ENCODE data around the gene CFAP299.
"Not testable (repeated sequence)": the region's sequence is repeated elsewhere in the genome, so short reads cannot be mapped to it uniquely, and the experiment has no call there.

The CFAP299 gene

DNA sequence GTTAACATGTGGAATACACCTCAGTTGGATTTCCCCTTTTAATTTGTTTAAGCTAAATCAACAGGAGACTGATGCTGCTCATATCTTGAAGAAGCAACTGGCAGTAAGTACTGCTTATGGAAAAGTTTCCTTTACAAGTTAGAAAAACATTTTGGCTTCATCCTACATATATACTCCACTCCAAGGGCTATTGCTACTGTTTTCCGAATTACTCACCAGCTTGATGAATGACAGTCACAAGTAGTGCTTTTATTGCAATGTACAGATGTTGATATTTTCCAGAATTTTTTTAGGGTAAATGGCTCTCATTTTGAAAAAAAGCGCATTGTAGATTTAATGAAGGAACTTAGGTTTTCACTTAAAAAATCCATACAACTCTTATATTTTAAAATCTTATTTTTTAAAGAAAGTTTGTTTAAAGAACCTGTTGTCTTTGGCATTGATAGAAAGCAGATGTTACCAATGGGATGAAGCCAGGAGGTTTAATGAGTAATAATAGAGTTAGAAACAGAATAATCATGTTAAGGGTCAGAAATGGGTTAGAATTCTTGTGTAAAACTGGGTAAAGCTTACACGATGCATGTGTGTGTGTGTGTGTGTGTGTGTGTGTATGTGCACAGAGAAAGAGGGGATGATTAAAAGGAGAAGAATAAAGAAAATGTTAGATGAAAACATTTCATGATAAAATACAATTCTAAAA is 272.9 kb downstream of the CFAP299 start:
- DNase-seq (ENCODE audit: low read depth in 2 of 2), result no peak

DNA sequence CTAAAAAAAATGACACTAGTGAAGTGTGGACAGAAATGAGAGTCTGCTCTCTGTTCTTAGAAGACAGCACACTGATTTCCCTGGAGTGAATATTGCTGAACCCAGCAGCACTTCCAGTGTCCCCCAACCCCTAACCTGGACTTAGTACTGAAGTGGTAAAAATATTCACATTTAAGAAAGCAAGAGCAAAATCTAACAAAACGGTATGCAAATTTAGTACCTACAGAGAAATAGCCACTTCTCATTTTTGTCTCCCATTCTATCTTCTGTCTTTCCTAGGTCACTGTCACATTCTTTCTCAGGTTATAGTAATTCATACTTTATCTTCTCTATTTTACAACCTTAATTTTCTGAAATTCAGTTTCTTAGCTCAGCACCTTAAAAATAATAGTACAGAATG is 274.7 kb downstream of the CFAP299 start:
- no peak for DNase-seq (ENCODE audit: low read depth in 2 of 2)

DNA sequence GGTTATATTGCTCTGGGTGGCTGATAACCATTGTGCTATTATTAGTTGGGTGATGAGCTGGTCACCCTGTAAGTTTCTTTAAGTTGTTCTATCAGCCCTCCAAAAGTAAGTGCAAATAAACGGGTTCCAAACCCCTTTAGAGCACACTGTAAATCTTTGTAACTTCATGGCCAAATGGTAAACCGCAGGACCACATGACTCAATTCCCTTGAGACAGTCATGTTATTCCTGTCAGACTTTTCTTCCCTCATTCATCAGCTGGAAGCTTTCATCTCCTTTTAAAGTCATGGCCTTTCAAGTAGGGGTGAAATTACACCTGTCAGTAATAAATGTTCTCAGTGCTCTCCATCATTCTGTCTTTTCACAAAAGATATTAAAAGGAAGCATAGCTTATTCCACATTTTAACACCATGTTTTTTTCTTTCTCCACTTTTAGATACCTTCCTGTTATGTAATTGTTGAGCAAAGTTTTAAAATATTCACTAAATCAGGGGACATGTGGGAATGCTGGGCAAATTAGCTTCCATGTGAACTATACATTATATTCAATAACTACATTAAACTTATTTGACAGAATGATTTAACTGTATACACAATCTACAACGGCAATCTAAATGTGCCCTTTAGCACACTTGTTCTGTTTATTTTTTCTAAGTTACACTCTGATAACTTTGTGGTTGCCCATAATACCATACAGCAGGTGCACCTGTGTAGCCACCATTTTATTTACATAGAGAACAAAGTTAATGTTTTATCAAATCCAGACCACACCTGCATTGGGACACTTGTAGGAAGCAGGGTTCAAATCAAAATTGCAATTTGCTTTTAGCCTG is 275.5 kb downstream of the CFAP299 start:
- no peak for DNase-seq (ENCODE audit: low read depth in 2 of 2)

DNA sequence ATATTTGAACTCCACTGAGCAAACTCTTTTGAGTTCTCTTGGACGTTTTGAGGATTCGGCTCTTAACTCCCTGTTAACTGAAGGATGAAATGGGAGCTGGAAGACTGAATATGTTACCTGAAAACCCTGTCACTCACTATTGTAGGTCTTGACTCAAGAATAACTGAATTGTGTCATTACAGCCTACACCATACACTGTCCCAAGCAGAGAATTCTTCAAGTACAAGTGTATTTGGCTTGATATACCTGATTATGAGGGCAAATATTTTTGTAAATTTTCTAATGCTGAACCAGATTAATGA is 276.1 kb downstream of the CFAP299 start:
- no peak for DNase-seq (ENCODE audit: low read depth in 2 of 2)

DNA sequence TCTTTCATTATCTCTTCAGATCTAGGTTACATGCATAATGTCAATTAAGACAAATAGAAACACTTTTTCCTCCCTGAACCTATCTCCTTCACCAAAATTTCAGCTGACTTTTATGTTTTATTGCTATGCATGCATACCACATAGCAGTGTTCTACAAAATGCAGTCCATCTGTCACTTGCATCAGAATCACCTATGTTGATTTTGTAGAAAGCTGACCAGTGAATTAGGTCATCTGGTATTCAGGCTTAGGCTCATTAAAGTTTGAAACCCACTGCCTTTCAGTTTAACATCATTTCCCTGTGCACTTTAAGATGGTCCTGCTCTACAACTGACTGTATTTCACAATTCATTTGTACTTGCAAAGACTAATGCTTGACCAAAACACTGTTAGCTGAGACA is 277.9 kb downstream of the CFAP299 start:
- DNase-seq (ENCODE audit: low read depth in 2 of 2), result no peak

DNA sequence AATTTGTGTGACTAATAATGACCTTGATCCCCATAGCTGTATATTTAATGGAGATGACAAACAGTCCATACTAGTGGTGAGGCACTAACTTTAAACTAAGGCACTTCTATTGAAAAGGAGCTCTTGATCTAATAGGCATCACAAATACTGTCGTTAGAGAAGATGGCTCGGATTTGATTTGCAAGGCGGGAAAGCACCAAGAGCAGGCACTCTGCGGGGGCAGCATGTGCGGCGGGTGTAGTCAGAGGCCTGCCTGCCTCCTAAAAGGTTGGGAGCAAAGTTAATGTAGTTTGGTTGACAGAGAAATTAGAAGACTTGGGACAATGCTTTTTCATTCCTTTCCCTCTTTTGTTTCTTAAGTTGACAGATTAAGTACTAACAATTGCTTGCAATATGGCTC is 278.8 kb downstream of the CFAP299 start:
- no peak for DNase-seq (ENCODE audit: low read depth in 2 of 2)

DNA sequence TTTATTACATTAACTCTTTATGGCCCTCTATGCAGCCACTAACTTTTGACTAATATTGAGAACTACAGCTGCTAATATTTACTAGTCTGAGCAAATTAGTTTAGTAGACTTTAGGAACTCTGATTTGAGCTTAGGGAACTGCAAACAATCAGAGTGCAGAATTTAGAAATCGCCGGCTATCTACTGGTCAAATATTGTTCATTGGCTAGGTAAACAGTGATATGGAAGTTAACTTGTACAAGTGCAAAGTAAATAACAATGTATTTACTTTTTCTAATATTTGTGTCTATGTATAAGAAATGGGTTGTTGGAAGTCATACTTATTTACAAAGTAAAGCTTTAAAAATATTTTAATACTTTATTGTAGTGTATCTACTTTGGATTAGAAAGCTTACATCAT is 279.6 kb downstream of the CFAP299 start:
- DNase-seq (ENCODE audit: low read depth in 2 of 2), result no peak

DNA sequence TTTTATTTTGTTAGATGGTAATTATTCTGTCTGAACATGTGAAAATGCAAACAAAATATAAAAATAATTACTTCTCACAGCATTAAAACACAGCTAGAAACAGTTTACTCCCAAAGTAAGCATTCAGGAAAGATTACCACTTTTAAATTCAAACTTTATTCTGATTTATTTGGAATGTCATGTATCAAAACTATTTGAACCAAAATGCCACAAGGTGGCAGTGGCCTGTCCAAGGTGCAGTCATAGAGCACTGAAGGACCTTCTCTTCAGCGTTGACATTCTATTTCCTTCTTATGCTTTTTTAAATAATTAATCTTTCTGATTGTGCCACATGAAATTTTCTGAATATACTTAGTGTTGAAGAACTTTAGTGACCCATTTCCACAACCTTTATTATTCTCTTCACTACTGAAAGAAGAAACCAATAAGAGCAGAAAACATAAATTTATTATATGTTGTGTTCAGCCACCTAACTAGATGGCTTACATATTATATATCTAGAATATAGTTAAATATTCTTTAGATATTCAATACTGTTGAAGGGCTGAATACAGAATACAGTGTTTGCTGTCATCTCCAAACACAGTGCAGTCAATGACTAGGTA is 283.6 kb downstream of the CFAP299 start:
- no peak for DNase-seq (ENCODE audit: low read depth in 2 of 2)

DNA sequence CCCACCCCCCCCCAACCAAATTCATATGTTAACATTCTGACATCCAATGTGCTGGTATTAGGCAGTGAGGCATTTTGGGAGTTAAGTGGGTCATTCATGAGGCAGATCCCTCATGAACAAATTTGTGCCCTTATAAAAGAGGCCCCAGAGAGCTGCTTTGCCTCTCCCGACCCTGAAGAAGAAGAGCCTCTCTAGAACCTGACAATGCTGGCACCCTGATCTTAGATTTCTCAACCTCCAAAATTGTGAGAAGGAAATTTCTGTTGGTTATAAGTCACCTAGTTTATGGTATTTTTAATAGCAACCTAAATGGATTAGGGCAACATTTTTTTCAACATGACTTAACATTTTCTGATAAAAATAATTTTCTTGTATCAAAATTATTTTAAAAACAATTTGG is 296.3 kb downstream of the CFAP299 start:
- no peak for DNase-seq (ENCODE audit: low read depth in 2 of 2)

DNA sequence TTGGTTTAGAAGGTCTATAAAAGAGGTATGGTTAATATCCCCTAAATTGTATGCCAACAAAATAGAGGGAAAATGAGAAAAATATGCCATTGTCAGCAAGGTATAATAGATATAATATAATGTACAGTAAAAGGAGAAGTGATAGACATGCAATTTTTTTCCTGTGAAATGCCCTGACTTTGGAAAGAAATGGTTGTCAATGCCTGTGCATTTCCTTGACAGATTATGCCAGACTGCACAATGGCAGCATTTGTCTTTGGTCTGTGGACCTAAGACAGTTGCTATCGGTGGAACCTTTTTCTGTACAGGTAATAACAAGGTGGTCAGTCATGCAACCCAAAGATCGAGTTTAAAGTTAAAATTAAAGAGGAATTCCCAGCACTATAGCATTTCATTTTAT is 301.7 kb downstream of the CFAP299 start:
- no peak for DNase-seq (ENCODE audit: low read depth in 2 of 2)

DNA sequence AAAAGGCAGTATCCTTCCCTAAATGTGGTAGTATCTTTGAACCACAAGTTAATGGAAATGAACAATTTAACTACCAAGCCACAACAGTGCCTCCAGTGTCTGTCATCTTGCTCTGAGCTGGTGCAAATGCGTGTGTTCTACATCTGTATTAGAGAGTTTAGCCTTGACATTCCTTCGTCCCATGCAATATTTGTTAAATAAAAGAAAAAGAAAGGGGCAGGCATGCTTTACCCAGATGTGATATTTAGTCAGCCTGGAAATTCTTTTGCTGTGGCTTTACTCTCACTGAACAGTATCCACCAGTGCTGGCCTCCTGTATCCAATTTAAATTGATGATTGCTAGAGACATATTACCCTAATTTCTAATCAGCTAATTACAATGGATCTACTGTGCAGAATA is 310.5 kb downstream of the CFAP299 start:
- DNase-seq (ENCODE audit: low read depth in 2 of 2), result no peak

DNA sequence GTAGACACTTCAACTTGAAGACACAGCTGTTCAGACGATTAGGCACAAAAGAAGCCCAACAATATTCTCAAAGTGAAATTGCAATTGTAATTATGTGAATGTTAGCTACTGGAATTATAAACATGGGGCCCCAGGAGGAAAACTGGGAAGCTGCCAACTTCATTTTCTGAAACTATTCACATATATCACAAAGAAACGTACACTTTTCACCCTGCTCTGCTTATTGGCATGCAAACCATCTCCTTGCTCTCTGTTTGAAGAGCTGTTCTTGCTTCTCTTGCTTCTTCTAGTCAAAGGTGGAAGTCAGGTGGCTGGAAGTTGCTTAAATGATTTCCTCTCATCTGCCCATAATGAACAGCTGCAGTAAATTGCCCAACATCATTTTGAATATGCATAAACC is 320.1 kb downstream of the CFAP299 start:
- DNase-seq (ENCODE audit: low read depth in 2 of 2), result no peak

DNA sequence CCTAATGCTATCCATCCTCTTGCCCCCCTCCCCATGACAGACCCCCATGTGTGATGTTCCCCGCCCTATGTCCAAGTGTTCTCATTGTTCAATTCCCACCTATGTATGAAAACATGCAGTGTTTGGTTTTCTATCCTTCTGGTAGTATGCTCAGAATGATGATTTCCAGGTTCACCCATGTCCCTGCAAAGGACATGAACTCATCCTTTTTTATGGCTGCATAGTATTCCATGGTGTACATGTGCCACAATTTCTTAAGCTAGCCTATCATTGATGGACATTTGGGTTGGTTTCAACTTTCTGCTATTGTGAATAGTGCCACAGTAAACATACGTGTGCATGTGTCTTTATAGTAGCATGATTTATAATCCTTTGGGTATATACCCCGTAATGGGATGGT is 334.6 kb downstream of the CFAP299 start:
- DNase-seq (ENCODE audit: low read depth in 2 of 2), result not testable (repeated sequence)

DNA sequence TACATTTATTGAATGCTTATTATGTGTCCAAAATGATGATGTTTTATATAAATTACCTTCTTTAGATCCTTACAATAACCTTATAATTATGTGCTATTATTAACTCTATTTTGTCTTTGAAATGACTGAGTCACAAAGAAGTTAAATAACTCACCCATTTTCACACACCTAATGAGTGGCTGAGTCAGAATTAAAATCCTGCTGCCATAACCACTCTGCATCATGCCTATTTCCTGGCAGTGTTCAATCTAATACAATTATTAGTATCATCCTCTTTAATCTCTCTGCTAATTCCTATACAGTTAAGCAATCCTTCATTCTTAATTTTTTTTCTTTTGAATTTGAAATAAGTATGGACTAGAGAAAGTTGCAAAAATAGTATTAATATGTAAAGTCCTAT is 342.9 kb downstream of the CFAP299 start:
- no peak for DNase-seq (ENCODE audit: low read depth in 2 of 2)

DNA sequence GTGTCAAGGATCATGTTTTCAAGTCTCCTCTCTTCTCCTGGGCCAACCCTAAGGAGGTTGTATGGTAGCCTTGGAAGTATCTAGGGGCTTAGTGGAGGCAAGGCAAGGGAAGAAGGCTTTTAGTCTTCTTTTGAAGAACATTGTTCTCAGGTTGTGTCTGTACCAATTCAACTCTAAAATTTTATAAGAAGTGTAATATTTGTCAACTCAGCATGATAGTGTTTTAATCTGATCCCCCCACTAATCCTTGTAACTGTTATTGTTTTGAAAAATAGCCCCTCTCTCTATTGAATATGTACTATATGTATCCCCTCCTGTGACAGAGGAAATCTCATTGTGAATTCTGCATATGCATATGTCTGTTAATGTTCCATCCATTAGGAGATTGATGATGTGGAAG is 345.4 kb downstream of the CFAP299 start:
- no peak for DNase-seq (ENCODE audit: low read depth in 2 of 2)

DNA sequence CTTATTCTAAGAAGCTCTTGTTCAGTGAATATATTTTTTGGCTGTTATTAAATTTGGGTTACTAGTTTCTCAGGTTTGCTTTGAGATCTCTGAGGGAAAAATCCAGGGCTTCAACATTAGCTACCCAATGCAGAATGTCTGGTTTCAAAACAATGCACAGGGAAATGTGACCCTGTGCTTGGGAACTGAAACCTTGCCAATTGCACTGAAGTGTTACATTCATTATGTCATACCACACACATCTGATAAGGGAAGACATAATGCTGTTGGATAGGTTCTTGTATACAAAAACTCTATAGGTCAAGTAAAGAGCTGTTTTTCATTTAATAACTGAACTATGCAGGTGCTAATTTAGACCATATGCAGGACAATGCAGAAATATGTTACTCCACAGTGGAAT is 349.7 kb downstream of the CFAP299 start:
- DNase-seq (ENCODE audit: low read depth in 2 of 2), result no peak

DNA sequence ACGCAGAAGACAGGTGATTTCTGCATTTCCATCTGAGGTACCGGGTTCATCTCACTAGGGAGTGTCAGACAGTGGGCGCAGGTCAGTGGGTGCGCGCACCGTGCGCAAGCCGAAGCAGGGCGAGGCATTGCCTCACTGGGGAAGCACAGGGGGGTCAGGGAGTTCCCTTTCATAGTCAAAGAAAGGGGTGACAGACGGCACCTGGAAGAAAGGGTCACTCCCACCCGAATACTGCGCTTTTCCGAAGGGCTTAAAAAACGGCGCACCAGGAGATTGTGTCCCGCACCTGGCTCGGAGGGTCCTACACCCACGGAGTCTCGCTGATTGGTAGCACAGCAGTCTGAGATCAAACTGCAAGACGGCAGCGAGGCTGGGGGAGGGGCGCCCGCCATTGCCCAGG is 352.2 kb downstream of the CFAP299 start:
- not testable (repeated sequence) for DNase-seq (ENCODE audit: low read depth in 2 of 2)

DNA sequence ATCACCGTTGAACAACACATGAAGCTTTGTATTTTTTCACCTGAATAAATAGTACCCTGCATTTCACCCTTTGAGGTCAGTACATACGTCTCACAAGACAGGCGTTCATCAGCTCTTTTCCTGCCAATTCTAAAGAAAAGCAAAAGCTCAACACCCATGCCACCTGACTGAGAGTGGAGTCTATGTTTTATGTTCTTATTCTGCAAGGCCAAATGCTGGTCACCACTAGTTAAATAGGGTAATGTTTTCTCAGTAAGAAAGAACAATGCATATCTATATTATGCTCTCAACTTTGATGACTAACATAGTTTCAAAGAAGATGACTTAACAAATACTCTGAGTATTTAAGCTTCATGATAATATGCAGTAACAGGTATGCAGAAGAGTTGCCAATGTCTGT is 358.6 kb downstream of the CFAP299 start:
- no peak for DNase-seq (ENCODE audit: low read depth in 2 of 2)

DNA sequence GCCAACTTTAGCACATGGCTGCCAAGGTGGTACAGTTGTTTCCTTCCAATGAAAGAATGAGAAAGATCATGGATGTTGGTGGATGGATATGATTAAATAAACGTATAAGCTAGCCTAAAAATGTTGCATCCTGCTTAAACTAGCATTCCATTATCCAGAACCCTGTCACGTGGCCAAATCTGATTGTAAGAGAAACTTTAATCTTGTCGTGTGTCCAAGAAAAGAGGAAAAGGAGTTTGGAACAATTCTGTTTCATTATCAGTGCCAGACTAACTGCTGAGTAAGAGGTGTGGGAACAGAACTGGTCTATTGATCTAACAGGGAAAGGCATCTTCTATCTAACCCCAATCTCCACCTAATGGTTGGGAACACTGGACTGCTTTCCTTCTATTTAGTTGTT is 369.8 kb downstream of the CFAP299 start:
- no peak for DNase-seq (ENCODE audit: low read depth in 2 of 2)

DNA sequence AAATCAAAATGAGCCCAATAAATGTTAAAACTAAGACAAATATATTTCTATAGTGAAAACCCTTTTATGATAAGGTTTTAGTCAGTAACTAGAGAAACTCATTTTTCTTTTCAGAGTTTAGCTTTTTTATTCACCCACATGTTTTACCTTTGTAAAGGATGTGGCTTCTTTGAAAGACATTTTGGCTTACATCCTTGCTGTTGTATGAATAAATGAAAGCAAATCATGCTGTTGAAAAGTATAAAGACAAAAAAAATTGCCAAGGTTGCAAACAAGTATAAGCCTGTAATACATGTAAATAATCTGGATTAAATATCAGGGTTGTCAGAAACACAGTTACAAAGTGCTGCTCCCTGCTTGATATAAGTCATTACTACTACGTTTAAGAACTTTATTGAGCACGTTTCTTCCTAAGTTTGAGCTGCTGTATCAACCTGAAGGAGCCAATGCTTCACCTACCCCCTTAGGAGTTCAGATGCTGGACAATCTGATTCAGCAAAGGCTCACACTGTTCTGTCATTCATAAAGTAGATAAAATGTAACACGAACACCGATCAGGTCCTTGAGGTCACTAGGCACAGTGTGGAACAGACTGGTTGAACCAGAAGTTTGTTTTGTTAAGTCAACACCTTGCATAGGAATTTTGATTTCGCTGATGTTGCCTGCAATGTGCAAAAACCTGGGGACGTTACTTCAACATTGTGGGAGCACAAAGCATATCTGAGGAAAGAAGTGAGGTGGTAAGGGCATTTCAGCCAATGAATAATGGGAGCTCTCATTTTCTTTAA is 373.7 kb downstream of the CFAP299 start:
- no peak for DNase-seq (ENCODE audit: low read depth in 2 of 2)

DNA sequence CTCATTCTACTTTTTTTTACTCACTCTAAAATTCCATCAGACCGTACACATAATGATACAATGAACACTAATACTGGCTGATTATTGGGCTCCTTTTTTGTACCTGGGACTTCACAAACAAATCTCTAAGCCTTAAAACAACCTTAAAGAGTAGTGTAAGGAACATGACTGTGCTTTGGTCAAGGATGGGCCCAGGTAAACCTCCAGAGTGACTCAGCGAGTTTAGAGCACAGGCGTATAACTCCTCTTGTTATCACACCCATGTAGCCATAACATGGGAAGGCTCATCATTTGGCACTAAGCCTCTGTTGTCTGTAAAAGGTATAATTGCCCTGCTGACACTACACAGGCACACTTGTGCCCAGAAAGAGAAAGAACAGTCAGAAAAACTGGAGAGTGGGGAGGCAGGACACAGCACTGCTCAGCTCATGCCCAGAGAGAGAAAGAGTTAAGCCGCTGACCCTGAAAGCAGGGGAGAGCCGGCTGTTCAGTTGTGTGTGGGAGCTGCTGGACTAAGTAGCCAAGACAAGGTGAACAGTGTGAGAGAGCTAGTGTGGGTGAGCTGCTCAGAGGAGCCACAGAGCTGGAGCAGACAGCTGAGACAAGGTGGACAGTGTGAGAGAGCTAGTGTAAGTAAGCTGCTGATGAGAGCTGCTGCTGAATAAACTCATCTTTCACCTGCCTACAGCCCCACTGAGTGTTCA is 375.4 kb downstream of the CFAP299 start:
- no peak for DNase-seq (ENCODE audit: low read depth in 2 of 2)

DNA sequence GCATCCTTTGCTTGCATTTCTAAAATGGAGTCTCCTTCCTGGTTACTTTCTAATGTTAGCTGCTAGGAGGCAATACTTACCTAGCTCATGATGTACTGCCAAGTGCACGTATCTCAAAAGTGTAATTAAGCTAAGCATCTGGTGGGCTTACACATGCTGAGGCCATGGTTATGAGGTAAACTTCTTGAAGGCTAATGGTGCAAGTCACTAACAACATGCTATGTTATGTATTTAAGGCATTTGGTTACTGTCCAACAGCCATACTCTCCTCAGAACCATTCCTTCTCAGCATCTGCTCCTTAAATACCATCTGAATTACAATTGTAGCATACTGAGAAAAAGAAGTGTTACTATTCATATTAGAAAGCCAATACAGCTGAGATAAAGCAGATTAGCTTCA is 376.4 kb downstream of the CFAP299 start:
- DNase-seq (ENCODE audit: low read depth in 2 of 2), result no peak

Measured in stimulated activated CD8-positive, alpha-beta memory T cell treated with anti-CD3 and anti-CD28 coated beads, Interleukin-15, amount 100 ng/mL, for 4 hours (primary cell).